ENCODE results near the gene TXNL4A. TPM values are rescaled to one million over a fixed set of nuclear protein-coding genes. Genes with fewer than 3 reads are reported as not detected.

The TXNL4A gene
- total RNA-seq, 4 donors from 2014 or later: 20.8 to 43.2 (median 32.5) TPM

GRCh38 chr18:79940126-79940813, 48.1 kb downstream of the TXNL4A start:
- H3K27ac ChIP-seq: peak overlapping the region in 2 of 4 donors; percentile 27 to 66

GRCh38 chr18:79939096-79939495, 49.3 kb downstream of the TXNL4A start:
- Histone ChIP-seq H3K36me3 (peaks cover 0 to 83% (median 5%) of the 10 kb centered on the region in 3 donors), H3K27me3 (no peaks in the 10 kb centered on the region), H3K9me3 (peaks cover 0 to under 1% (median 0%) of the 10 kb centered on the region in 3 donors), H3K4me1 (peaks cover 6 to 68% (median 15%) of the 10 kb centered on the region in 3 donors), H3K27ac (peak overlapping the region in 3 of 4 donors; percentile 42 to 66 (median 55)), H3K4me3 (no peak overlapping the region)
- TF ChIP-seq POLR2A (IDR thresholded peaks at IDR 0.05) (no peak), CTCF (IDR thresholded peaks at IDR 0.05) (no peak)
- WGBS, 2 donors: 34 to 63% methylated on average over 5 of the region's 5 CpGs
- intact Hi-C loops (cut with DNase I): no loop called here
- DNase-seq: no peak

More at GRCh38 chr18:79940126-79940813, 48.1 kb downstream of the TXNL4A start:
- intact Hi-C loops (cut with DNase I): loop anchor here (10.0 kb wide), 1 partner anchor 255 kb away; no protein-coding TSS in a partner anchor
- Histone ChIP-seq H3K4me1 (peaks cover 13 to 75% (median 22%) of the 10 kb centered on the region in 3 donors), H3K27me3 (no peaks in the 10 kb centered on the region), H3K4me3 (no peak overlapping the region), H3K36me3 (peaks cover 0 to 74% (median 5%) of the 10 kb centered on the region in 3 donors), H3K9me3 (no peaks in the 10 kb centered on the region)
- DNase-seq: no peak
- TF ChIP-seq POLR2A (IDR thresholded peaks at IDR 0.05): no peak
- no peak for TF ChIP-seq CTCF (IDR thresholded peaks at IDR 0.05)
- WGBS, 2 donors: 74 to 86% methylated on average over 17 to 18 of the region's 18 CpGs

DNA sequence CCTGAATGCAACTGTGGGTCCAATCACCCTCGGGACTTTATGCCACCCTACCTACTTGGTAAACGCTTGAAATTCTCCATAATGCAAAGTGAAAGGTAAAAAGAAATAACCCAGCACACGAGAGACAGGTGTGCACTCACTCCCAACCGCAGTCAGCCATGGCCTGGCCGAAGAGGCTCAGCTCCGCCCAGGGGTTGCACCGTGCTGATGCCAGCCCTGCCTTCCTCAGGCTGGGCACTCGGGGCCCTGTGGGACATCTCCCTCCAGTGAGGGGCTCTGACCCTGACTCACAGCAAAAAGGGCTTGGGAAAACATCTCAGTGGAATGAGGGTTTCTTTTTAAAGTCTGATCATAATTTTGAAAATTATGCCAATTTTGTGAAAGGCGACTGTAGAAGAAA, 50.2 kb downstream of the TXNL4A start:
- 81 to 97% methylated on average over 5 to 9 of the region's 9 CpGs for WGBS, 2 donors
- peaks cover 6 to 59% (median 10%) of the 10 kb centered on the region in 3 donors for H3K4me1 ChIP-seq
- no peak overlapping the region for H3K4me3 ChIP-seq
- peaks cover 0 to 10% (median 4%) of the 10 kb centered on the region in 3 donors for H3K9me3 ChIP-seq
- intact Hi-C loops (cut with DNase I): no loop called here
- TF ChIP-seq POLR2A (IDR thresholded peaks at IDR 0.05) (no peak), CTCF (IDR thresholded peaks at IDR 0.05) (no peak)
- DNase-seq: no peak
- H3K27ac ChIP-seq: peak overlapping the region in 3 of 4 donors; percentile 55 to 66 (median 57)
- H3K27me3 ChIP-seq: no peaks in the 10 kb centered on the region
- peaks cover 0 to 87% (median 5%) of the 10 kb centered on the region in 3 donors for H3K36me3 ChIP-seq

DNA sequence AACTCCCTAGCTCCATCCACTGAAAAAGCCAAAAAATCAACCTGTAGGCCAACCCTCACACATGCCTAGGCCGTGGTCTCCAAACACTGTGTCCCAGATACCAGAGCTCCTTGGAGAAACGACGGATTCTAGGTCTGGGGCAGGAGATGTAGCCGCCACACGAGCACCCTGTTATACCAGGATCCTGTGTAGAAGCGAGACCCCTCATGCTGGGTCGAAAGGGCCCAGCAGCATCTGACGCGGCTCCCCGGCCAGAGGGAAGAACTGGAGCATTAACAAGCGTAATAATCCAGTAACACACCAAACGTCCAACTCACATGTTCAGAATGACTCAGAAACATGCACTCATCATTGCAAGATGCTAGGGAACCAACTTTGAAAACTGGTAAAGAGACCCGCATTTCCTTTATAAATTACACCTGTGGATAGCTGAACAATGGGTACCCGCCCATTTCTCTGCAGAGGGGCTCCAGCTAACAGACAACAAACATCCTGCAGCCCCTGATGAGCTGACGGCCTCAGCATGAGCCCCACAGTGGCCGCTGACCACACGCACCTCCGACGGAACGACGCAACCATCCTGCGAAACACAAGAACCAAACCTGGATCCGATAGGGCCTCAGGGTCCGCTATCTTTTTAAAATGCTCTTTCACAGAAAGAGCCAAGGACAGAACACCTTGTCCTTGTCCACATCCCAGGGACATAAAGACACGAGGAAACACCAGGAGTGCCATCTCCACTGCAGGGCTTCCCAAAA, 51.1 kb downstream of the TXNL4A start:
- WGBS, 2 donors: 95% methylated on average over 19 to 24 of the region's 25 CpGs
- Histone ChIP-seq H3K36me3 (peaks cover 0 to 86% (median 0%) of the 10 kb centered on the region in 3 donors), H3K4me3 (no peak overlapping the region), H3K27me3 (no peaks in the 10 kb centered on the region), H3K4me1 (peaks cover 2 to 50% (median 6%) of the 10 kb centered on the region in 3 donors), H3K27ac (no peak overlapping the region), H3K9me3 (peaks cover 0 to 17% (median 9%) of the 10 kb centered on the region in 3 donors)
- no peak for DNase-seq
- TF ChIP-seq CTCF (IDR thresholded peaks at IDR 0.05) (no peak), POLR2A (IDR thresholded peaks at IDR 0.05) (no peak)
- intact Hi-C loops (cut with DNase I): no loop called here

- Histone ChIP-seq H3K27ac (no peak overlapping the region), H3K4me1 (peaks cover 2 to 44% (median 6%) of the 10 kb centered on the region in 3 donors), H3K9me3 (peaks cover 0 to 24% (median 11%) of the 10 kb centered on the region in 3 donors), H3K36me3 (peaks cover 0 to 82% (median 0%) of the 10 kb centered on the region in 3 donors), H3K4me3 (no peak overlapping the region), H3K27me3 (no peaks in the 10 kb centered on the region)
- intact Hi-C loops (cut with DNase I): no loop called here
- DNase-seq: no peak
- 92 to 95% methylated on average over 12 of the region's 12 CpGs for WGBS, 2 donors
- TF ChIP-seq CTCF (IDR thresholded peaks at IDR 0.05) (no peak), POLR2A (IDR thresholded peaks at IDR 0.05) (no peak)
Measured at GRCh38 chr18:79936641-79937040, 51.7 kb downstream of the TXNL4A start.

All from esophagus squamous epithelium (tissue), 5 donors.